Neural cell (in vitro differentiated cells): ENCODE data around the gene RILP. TPM values are rescaled to one million over a fixed set of nuclear protein-coding genes. Genes with fewer than 3 reads are reported as not detected.

Experiments
- H2AFZ ChIP-seq: fragments of 200-600, 300-800 bp; sonication (generic), shearing (Covaris generic); 2 replicates; pipeline ENCODE4 v1.6.0; 2014; ENCODE audit warnings: low read depth, mild to moderate bottlenecking, antibody characterized with exemption, low read length, moderate library complexity
- H3F3A ChIP-seq: fragments of 200-600 bp; shearing (Covaris generic); 2 replicates; pipeline ENCODE4 v1.6.1; 2016; ENCODE audit warnings: mild to moderate bottlenecking, moderate library complexity, mixed read lengths, antibody characterized with exemption, low read length; ENCODE audit not compliant: insufficient read depth, poor library complexity, severe bottlenecking
- H3K27ac ChIP-seq: fragments of 200-600, 300-800 bp; sonication (generic), shearing (Covaris generic); 2 replicates; pipeline ENCODE4 v1.5.1; 2014; ENCODE audit warnings: mild to moderate bottlenecking, low read length, moderate library complexity
- H3K27me3 ChIP-seq: fragments of 300-800, 200-600 bp; sonication (generic), shearing (Covaris generic); 2 replicates; pipeline ENCODE4 v1.6.0; 2014; ENCODE audit warnings: mild to moderate bottlenecking, low read depth, low read length, moderate library complexity; ENCODE audit not compliant: insufficient read depth
- H3K36me3 ChIP-seq: fragments of 300-800, 200-600 bp; sonication (generic), shearing (Covaris generic); 2 replicates; pipeline ENCODE4 v1.5.1; 2014; ENCODE audit warnings: mild to moderate bottlenecking, antibody characterized with exemption, low read length, moderate library complexity; ENCODE audit not compliant: insufficient read depth
- H3K4me2 ChIP-seq: fragments of 300-800, 200-600 bp; sonication (generic), shearing (Covaris generic); 2 replicates; pipeline ENCODE4 v1.6.0; 2014; ENCODE audit warnings: mild to moderate bottlenecking, low read length
- H3K4me3 ChIP-seq: fragments of 300-800, 200-600 bp; sonication (generic), shearing (Covaris generic); 2 replicates; pipeline ENCODE4 v1.5.1; 2014; ENCODE audit warnings: mild to moderate bottlenecking, low read length, moderate library complexity
- H3K79me2 ChIP-seq: fragments of 200-600 bp; shearing (Covaris generic); replicated peaks from 2 replicates; pipeline ENCODE4 v1.6.0; 2014; ENCODE audit warnings: mild to moderate bottlenecking, low read length, moderate library complexity; ENCODE audit not compliant: insufficient read depth
- H3K9ac ChIP-seq: fragments of 300-800, 200-600 bp; sonication (generic), shearing (Covaris generic); 2 replicates; pipeline ENCODE4 v1.6.1; 2016; ENCODE audit warnings: mild to moderate bottlenecking, low read length, mixed read lengths
- H3K9me2 ChIP-seq: fragments of 200-600 bp; shearing (Covaris generic); 2 replicates; pipeline ENCODE4 v1.6.1; 2016; ENCODE audit warnings: mild to moderate bottlenecking, low read length, mixed read lengths; ENCODE audit not compliant: insufficient read depth
- H3K9me3 ChIP-seq: fragments of 200-600, 300-800 bp; sonication (generic), shearing (Covaris generic); 2 replicates; pipeline ENCODE4 v1.6.1; 2016; ENCODE audit warnings: mild to moderate bottlenecking, mixed run types, low read length, moderate library complexity, mixed read lengths
- H4K20me1 ChIP-seq: fragments of 200-600 bp; shearing (Covaris generic); 2 replicates; pipeline ENCODE4 v1.6.1; 2016; ENCODE audit warnings: mild to moderate bottlenecking, mixed run types; ENCODE audit not compliant: insufficient read depth
- EP300 ChIP-seq: fragments of 450-650 bp; conservative IDR thresholded peaks from 2 replicates; pipeline ENCODE4 v1.6.1; 2014; ENCODE audit warnings: antibody characterized with exemption, mild to moderate bottlenecking, moderate library complexity; ENCODE audit not compliant: poor library complexity, severe bottlenecking
- MXI1 ChIP-seq: fragments of 450-650 bp; conservative IDR thresholded peaks from 2 replicates; pipeline ENCODE4 v1.6.1; 2014; ENCODE audit warnings: antibody characterized with exemption, mild to moderate bottlenecking; ENCODE audit not compliant: poor library complexity, severe bottlenecking
- POLR2AphosphoS5 ChIP-seq: IDR thresholded peaks from 2 replicates; pipeline ENCODE4 v1.6.1; 2012
- RAD21 ChIP-seq: fragments of 450-650 bp; conservative IDR thresholded peaks from 2 replicates; pipeline ENCODE4 v1.6.1; 2014; ENCODE audit warnings: antibody characterized with exemption, mild to moderate bottlenecking, moderate library complexity
- REST ChIP-seq: IDR thresholded peaks from 2 replicates; pipeline ENCODE4 v1.6.1; 2012; ENCODE audit warnings: borderline replicate concordance
- SMC3 ChIP-seq: fragments of 450-650 bp; conservative IDR thresholded peaks from 2 replicates; pipeline ENCODE4 v1.6.1; 2014; ENCODE audit warnings: antibody characterized with exemption, mild to moderate bottlenecking, moderate library complexity; ENCODE audit not compliant: poor library complexity
- TAF1 ChIP-seq: IDR thresholded peaks from 2 replicates; pipeline ENCODE4 v1.6.1; 2012; ENCODE audit warnings: low read depth
- polyA plus RNA-seq: library from polyadenylated mRNA; depleted of rRNA; stranded (reverse); fragments of >200 nt; gene quantifications from 2 replicates; pipeline ENCODE4 v1.2.3, GENCODE V29; 2014

RILP gene
- polyA plus RNA-seq, 1 donor from 2014 or later: 7.5 TPM

GRCh38 chr17:1647802-1648171 lies 1.9 kb downstream of the RILP start:
- Histone ChIP-seq H3K36me3 (no peaks in the 10 kb centered on the region), H4K20me1 (no peaks in the 10 kb centered on the region), H3K27me3 (peaks cover 9% of the 10 kb centered on the region), H3K9me3 (no peaks in the 10 kb centered on the region), H3K9ac (no peak overlapping the region), H2AFZ (no peak overlapping the region), H3K27ac (no peak overlapping the region), H3F3A (no peaks in the 10 kb centered on the region), H3K4me3 (no peak overlapping the region), H3K9me2 (no peaks in the 10 kb centered on the region), H3K79me2 (no peaks in the 10 kb centered on the region), H3K4me2 (no peak overlapping the region)
- no peak for TF ChIP-seq REST

GRCh38 chr17:1646199-1646875 lies 3.3 kb downstream of the RILP start:
- Histone ChIP-seq H3K9ac (no peak overlapping the region), H3K4me3 (no peak overlapping the region)

GRCh38 chr17:1645207-1646171 lies 4.2 kb downstream of the RILP start, which contains the start of gene SCARF1:
SCARF1 (minus strand) TSS chr17:1645732; CDS start chr17:1645697, 35 bp downstream.
- Histone ChIP-seq H3K9me3 (no peaks in the 10 kb centered on the region), H3K36me3 (no peaks in the 10 kb centered on the region), H3K4me2 (no peak within 1 kb of the TSS), H4K20me1 (no peaks in the 10 kb centered on the region), H3K4me3 (no peak within 1 kb of the TSS), H3K79me2 (no peaks in the 10 kb centered on the region), H3K9ac (no peak within 1 kb of the TSS), H3K27me3 (peaks cover 11% of the 10 kb centered on the region), H3F3A (no peaks in the 10 kb centered on the region), H3K9me2 (no peaks in the 10 kb centered on the region), H2AFZ (no peak within 1 kb of the TSS), H3K27ac (no peak within 1 kb of the TSS)
- TF ChIP-seq TAF1 (no peak), RAD21 (no peak), MXI1 (no peak), POLR2AphosphoS5 (no peak), SMC3 (no peak), EP300 (no peak), REST (no peak)

More at GRCh38 chr17:1646199-1646875, 3.3 kb downstream of the RILP start:
- TF ChIP-seq MXI1: no peak
- no peak for TF ChIP-seq RAD21
- no peak for TF ChIP-seq SMC3
- no peak for TF ChIP-seq TAF1
- no peak for TF ChIP-seq POLR2AphosphoS5
- Histone ChIP-seq H3K27me3 (peaks cover 11% of the 10 kb centered on the region), H3K9me3 (no peaks in the 10 kb centered on the region), H3K9me2 (no peaks in the 10 kb centered on the region), H3K4me2 (no peak overlapping the region), H3F3A (no peaks in the 10 kb centered on the region), H3K27ac (no peak overlapping the region), H2AFZ (no peak overlapping the region), H3K79me2 (no peaks in the 10 kb centered on the region), H4K20me1 (no peaks in the 10 kb centered on the region), H3K36me3 (no peaks in the 10 kb centered on the region)
